NCI-H2081 treated with DMSO at 0.1 percent for 48 hours (cell line): ENCODE data around the gene COX5A.

Experiments used
- DNase-seq: peaks from one replicate; lab custom pipeline; 2025; lab: John Stamatoyannopoulos, UW

COX5A gene

DNA sequence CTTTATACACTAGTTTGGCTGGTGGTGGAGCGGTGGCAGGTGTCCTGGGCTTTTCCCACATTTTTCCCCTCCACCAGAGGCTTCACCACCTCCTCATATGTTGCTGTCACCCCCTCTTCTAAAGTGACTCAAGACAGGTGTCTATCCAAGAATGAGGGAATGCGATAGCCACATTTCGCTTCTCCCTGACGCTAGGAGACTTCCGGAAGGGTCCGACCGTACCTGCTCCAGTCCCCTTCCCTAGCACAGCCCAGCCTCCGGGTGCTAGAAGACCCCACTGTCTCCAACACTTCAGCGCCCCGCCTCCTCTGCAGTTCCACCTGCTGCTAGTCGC lies 65.2 kb downstream of the COX5A start:
- no peak for DNase-seq

DNA sequence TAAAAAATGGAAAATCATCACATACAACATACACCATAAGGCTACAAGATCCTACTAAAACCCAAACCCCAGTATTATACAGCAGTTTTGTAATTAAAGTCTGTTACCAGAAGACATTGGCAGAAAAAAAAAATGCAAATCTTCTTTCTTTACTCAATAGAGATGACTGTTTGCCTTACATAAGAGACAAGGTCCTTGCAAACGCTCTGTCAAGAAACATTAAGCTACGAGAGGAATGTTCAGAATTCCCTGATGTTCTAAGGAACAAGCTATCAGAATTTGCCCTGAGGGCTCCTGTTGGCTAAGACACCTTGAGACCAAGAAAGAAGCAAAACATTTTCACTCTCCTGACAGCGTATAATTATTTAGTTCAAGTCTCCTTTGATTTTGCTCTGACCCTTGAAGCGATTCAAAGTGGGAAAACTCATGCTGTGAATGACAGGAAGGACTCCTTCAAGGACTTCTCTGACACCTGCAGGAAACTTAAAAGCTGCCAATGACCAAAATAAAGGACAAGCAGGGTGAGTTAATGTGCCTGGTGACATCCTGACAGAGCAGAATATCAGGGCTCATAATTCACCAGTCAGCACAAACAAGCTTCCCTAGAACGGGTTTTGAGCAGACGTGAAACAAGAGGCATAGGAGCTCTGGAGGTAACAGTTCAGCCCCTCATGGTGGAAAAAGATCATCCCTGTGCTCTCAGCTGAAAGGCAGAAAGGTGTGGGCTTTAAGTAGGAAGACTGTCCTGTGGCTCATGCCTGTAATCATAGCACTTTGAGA lies 67.2 kb downstream of the COX5A start:
- no peak for DNase-seq
